Body of pancreas (tissue), 4 donors: ENCODE data around the gene ITGA1.

Source experiments
- CTCF ChIP-seq, 7 experiments: fragments of 450-650 bp in 4 of 7; fragments of 200-600 bp in 3 of 7; sonication (generic) in 3 of 7; IDR thresholded peaks; one replicate each; pipeline ENCODE4 v1.5.1; 2016 to 2019; ENCODE audit warnings: antibody characterized with exemption in 7 of 7
- POLR2A ChIP-seq, 3 donors: fragments of 450-650 bp; IDR thresholded peaks; one replicate each; pipeline ENCODE4 v1.6.1; 2016; ENCODE audit warnings: antibody characterized with exemption in 3 of 3, mild to moderate bottlenecking in 2 of 3

DNA sequence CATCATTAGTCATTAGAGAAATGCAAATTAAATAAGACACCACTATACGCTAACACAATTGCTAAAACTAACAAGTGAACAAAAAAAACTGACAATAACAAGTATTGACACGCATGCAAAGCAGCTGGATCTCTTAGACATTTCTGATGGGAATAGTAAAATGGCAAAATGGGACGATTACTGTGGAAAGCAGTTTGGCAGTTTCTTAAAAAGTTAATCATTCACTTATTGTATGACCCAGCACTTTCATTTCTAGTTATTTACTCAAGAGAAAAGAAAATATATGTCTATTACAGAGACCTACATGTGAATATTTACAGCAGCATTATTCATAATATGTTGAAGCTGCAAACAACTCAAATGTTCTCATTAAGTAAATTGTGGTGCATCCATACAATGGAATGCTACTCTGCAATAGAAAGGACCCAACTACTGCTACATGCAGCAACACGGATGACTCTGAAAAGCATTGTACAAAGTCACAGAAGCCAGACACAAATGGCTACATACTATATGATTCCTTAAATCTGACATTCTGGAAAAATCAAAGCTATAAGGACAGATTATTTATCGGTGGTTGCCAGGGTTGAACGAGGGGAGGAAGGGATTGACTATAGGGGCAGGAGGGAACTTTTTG, 104.6 kb downstream of the ITGA1 start:
- TF ChIP-seq POLR2A (IDR thresholded peaks at IDR 0.05): no peak
- no peak for TF ChIP-seq CTCF (IDR thresholded peaks at IDR 0.05)
